BE2C (cell line): ENCODE measurements around the gene G2E3.

ENCODE experiments used
- DNase-seq: peaks from one replicate; pipeline ENCODE4 v3.0.0-alpha.2; 2020
- H3K27me3 ChIP-seq: fragments of 250-450 bp; sonication (Bioruptor Pico); 2 replicates; pipeline ENCODE4 v1.5.1; 2020; ENCODE audit warnings: mild to moderate bottlenecking
- H3K36me3 ChIP-seq: fragments of 250-450 bp; sonication (Bioruptor Pico); 2 replicates; pipeline ENCODE4 v1.5.1; 2020; ENCODE audit warnings: mild to moderate bottlenecking
- H3K4me1 ChIP-seq: fragments of 250-450 bp; sonication (Bioruptor Pico); 2 replicates; pipeline ENCODE4 v1.5.1; 2020
- H3K4me3 ChIP-seq: 2 replicates; pipeline ENCODE4 v1.5.1; 2011; ENCODE audit warnings: low read depth, low read length
- H3K9me3 ChIP-seq: fragments of 250-450 bp; sonication (Bioruptor Pico); 2 replicates; pipeline ENCODE4 v1.5.1; 2020
- CTCF ChIP-seq: IDR thresholded peaks from 2 replicates; pipeline ENCODE4 v1.5.1; 2012; ENCODE audit warnings: mild to moderate bottlenecking, low read depth, low read length

Gene G2E3

DNA sequence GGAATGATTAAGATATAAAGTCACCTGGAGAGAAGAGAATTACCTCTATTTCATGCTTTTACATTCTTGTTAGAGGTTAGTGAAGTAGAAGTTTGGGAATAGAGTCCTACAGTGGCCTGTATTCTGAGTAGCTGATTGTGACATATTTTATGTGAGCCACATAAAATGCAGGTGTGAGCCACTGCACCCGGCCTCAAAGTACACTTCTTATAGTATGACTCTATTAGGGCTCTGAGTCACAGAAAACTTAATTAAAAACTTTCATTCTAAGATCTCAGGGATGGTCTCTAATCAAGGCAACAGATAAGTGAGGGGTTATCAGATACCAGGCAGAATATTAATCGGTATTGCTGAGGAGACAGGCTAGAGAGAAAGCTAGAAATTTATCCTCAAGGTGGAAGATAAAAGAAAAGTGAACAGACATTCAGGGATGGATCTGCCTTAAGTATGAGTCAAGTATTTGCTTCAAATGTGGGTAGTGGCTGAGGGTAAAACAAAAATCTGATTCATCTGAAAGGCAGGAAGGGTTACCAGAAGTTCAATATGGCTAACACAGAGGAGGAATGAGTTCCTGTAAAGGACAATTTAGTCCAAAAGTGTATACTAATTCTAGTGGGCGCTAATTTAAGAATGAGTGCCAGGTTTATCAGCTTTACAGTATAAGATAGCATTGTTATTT is 5.5 kb upstream of the G2E3 start:
- Histone ChIP-seq H3K36me3 (no peaks in the 10 kb centered on the region), H3K9me3 (no peaks in the 10 kb centered on the region), H3K4me1 (no peaks in the 10 kb centered on the region), H3K27me3 (peaks cover 19% of the 10 kb centered on the region), H3K4me3 (no peak overlapping the region)
- no peak for DNase-seq
- TF ChIP-seq CTCF = no peak

DNA sequence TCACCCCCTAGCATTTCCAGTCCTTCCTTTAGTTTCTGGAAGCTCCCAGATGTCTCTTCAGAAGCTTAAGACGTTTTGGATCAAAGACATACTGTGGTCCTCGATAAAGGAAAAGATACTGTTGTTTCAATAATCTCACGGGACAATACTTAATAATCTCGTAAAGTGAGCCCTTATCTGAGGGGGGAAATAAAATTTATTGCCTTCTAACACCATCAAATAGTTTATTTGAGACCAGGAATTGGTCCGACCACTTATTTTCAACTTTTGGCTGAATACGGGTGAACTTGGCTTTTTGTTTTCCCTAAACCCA is 640 bp upstream of the G2E3 start:
- peak overlapping the region; percentile 98 for H3K4me3 ChIP-seq
- peaks cover 4% of the 10 kb centered on the region; the same call in 1 of the 2 replicates for H3K36me3 ChIP-seq
- DNase-seq = no peak
- H3K9me3 ChIP-seq = no peaks in the 10 kb centered on the region
- H3K4me1 ChIP-seq = no peaks in the 10 kb centered on the region
- no peak for TF ChIP-seq CTCF
- H3K27me3 ChIP-seq = no peaks in the 10 kb centered on the region

DNA sequence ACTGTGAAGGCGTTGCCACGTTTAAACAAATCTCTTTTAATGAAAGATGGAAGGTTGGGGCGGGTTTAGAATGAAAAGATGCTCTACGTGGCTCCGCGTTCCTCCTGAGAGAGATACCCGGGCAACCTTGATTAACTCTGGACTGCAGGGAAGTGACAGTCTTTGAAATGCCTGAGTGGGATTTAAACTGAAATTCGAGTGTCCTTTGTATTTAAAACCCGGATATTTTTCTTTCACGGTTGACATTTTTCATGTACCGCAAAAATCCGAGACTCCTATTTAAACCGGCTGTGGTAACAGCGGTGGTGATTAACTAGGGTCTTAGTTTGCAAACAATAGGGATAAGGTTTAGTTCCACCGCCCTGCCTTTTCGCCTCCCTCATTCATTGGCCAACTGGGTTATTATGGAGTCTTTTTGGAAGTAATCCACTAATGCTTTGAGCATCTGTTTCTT is 707 bp downstream of the G2E3 start:
- Histone ChIP-seq H3K9me3 (no peaks in the 10 kb centered on the region), H3K27me3 (no peaks in the 10 kb centered on the region), H3K36me3 (peaks cover 4% of the 10 kb centered on the region; the same call in 1 of the 2 replicates), H3K4me3 (peak overlapping the region; percentile 98), H3K4me1 (no peaks in the 10 kb centered on the region)
- TF ChIP-seq CTCF = no peak
- no peak for DNase-seq

DNA sequence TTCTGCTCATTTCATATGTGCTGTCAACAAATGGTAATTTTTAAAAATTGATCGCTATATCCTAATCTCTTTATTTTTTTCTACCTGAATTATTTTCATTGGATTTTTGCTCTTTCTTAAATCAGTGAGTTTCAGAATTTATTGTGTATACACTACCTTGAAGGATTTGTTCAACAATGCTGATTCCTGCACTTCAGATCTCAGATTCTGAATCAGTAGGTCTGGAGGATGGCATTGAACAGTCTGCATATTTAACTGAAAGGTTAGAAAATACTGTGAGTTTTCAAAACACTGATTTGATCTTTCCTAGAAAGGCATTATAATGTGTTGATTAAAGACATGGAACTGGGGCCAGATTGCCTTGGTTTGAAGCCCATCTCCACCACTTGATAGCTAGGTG is 1.6 kb downstream of the G2E3 start:
- H3K27me3 ChIP-seq = no peaks in the 10 kb centered on the region
- no peaks in the 10 kb centered on the region for H3K9me3 ChIP-seq
- no peak for DNase-seq
- no peak for TF ChIP-seq CTCF
- no peaks in the 10 kb centered on the region for H3K4me1 ChIP-seq
- peaks cover 4% of the 10 kb centered on the region; the same call in 1 of the 2 replicates for H3K36me3 ChIP-seq
- peak overlapping the region; percentile 98 for H3K4me3 ChIP-seq

- H3K4me1 ChIP-seq = no peaks in the 10 kb centered on the region
- H3K36me3 ChIP-seq = peaks cover 4% of the 10 kb centered on the region; the same call in 1 of the 2 replicates
- H3K4me3 ChIP-seq = no peak overlapping the region
- H3K27me3 ChIP-seq = no peaks in the 10 kb centered on the region
- H3K9me3 ChIP-seq = no peaks in the 10 kb centered on the region
- no peak for DNase-seq
- no peak for TF ChIP-seq CTCF
These were observed 5.4 kb downstream of the G2E3 start for GRCh38 chr14:30564235-30564867.

- no peak for TF ChIP-seq CTCF
- no peaks in the 10 kb centered on the region for H3K9me3 ChIP-seq
- no peaks in the 10 kb centered on the region for H3K27me3 ChIP-seq
- H3K4me1 ChIP-seq = no peaks in the 10 kb centered on the region
- H3K36me3 ChIP-seq = peaks cover 4% of the 10 kb centered on the region; the same call in 1 of the 2 replicates
- H3K4me3 ChIP-seq = no peak overlapping the region
- no peak for DNase-seq
These were observed 5.9 kb downstream of the G2E3 start for GRCh38 chr14:30564868-30565248.
